Astrocyte of the spinal cord (primary cell): ENCODE results near the gene ASCL5.

Source experiments
- DNase-seq: peaks from one replicate; pipeline ENCODE4 v3.0.0; 2011; ENCODE audit warnings: low read depth, low spot score
- H3K4me3 ChIP-seq: 2 replicates; pipeline ENCODE4 v1.5.1; 2011; ENCODE audit warnings: low read depth, mild to moderate bottlenecking, low read length, moderate library complexity
- CTCF ChIP-seq: IDR thresholded peaks from 2 replicates; pipeline ENCODE4 v1.5.1; 2012; ENCODE audit warnings: low read depth, mild to moderate bottlenecking, low read length, inconsistent platforms
- in situ Hi-C: cut with HindIII; loops from 2 replicates; pipeline ENCODE4 v1.10.0; 2017; ENCODE audit warnings: low sequenced_read_pairs

Gene ASCL5

GRCh38 chr1:201095581-201095980 lies 31.4 kb downstream of the ASCL5 start:
- H3K4me3 ChIP-seq, result no peak overlapping the region
- no peak for DNase-seq
- TF ChIP-seq CTCF, result no peak
- in situ Hi-C loops, result no loop called here

- in situ Hi-C loops, result no loop called here
- TF ChIP-seq CTCF, result no peak
- no peak overlapping the region for H3K4me3 ChIP-seq
- no peak for DNase-seq
These were observed 32.2 kb downstream of the ASCL5 start for GRCh38 chr1:201094832-201095231.

GRCh38 chr1:201093962-201094361 lies 33.0 kb downstream of the ASCL5 start:
- in situ Hi-C loops, result no loop called here

GRCh38 chr1:201093561-201093960 lies 33.4 kb downstream of the ASCL5 start:
- TF ChIP-seq CTCF, result no peak

More at GRCh38 chr1:201093962-201094361, 33.0 kb downstream of the ASCL5 start:
- DNase-seq, result no peak
- TF ChIP-seq CTCF, result no peak
- no peak overlapping the region for H3K4me3 ChIP-seq

GRCh38 chr1:201092738-201093137 lies 34.2 kb downstream of the ASCL5 start:
- TF ChIP-seq CTCF, result no peak
- no peak for DNase-seq
- in situ Hi-C loops, result no loop called here
- H3K4me3 ChIP-seq, result no peak overlapping the region

More at GRCh38 chr1:201093561-201093960, 33.4 kb downstream of the ASCL5 start:
- no peak for DNase-seq
- H3K4me3 ChIP-seq, result no peak overlapping the region
- in situ Hi-C loops, result no loop called here

- no peak for TF ChIP-seq CTCF
- in situ Hi-C loops, result no loop called here
- H3K4me3 ChIP-seq, result no peak overlapping the region
- no peak for DNase-seq
These were observed 35.7 kb downstream of the ASCL5 start for GRCh38 chr1:201091256-201091655.

- no peak for DNase-seq
- in situ Hi-C loops, result no loop called here
- no peak overlapping the region for H3K4me3 ChIP-seq
- TF ChIP-seq CTCF, result no peak
These were observed 36.4 kb downstream of the ASCL5 start for GRCh38 chr1:201090541-201090940.
